Measurements from ENCODE around the gene DNMT3A. TPM values are rescaled to one million over a fixed set of nuclear protein-coding genes. Genes with fewer than 3 reads are reported as not detected.

Gene DNMT3A
- total and polyA plus RNA-seq, 3 donors from 2014 or later, result 15.5 to 36.3 (median 36.3) TPM

- Histone ChIP-seq H3K4me3 (no peak overlapping the region), H3K9me3 (no peaks in the 10 kb centered on the region), H3K27me3 (no peaks in the 10 kb centered on the region), H3K4me1 (peaks cover 6% of the 10 kb centered on the region), H3K27ac (no peak overlapping the region), H3K36me3 (ENCODE audit: low read depth, missing control alignments) (no peaks in the 10 kb centered on the region)
- intact Hi-C loops (cut with DNase I; ENCODE audit: low total_unique reads), result no loop called here
- 88 to 92% methylated on average over 27 of the region's 27 CpGs for WGBS, 2 donors
- no peak for DNase-seq
- no peak for TF ChIP-seq CTCF (IDR thresholded peaks at IDR 0.05)
- no peak for TF ChIP-seq POLR2A (IDR thresholded peaks at IDR 0.05)
Measured at GRCh38 chr2:25371253-25372241, 29.8 kb upstream of the DNMT3A start.

- Histone ChIP-seq H3K9me3 (no peaks in the 10 kb centered on the region), H3K4me1 (no peaks in the 10 kb centered on the region), H3K27me3 (no peaks in the 10 kb centered on the region), H3K36me3 (ENCODE audit: low read depth, missing control alignments) (no peaks in the 10 kb centered on the region), H3K4me3 (no peak overlapping the region), H3K27ac (no peak overlapping the region)
- DNase-seq, result no peak
- TF ChIP-seq CTCF (IDR thresholded peaks at IDR 0.05), result no peak
- TF ChIP-seq POLR2A (IDR thresholded peaks at IDR 0.05), result no peak
- intact Hi-C loops (cut with DNase I; ENCODE audit: low total_unique reads), result no loop called here
- 81 to 87% methylated on average over 5 of the region's 5 CpGs for WGBS, 2 donors
Measured at GRCh38 chr2:25369876-25370275, 28.2 kb upstream of the DNMT3A start.

- H3K9me3 ChIP-seq, result no peaks in the 10 kb centered on the region
- no peaks in the 10 kb centered on the region for H3K36me3 ChIP-seq (ENCODE audit: low read depth, missing control alignments)
- H3K4me3 ChIP-seq, result no peak overlapping the region
- intact Hi-C loops (cut with DNase I; ENCODE audit: low total_unique reads), result no loop called here
- TF ChIP-seq CTCF (IDR thresholded peaks at IDR 0.05) (no peak), POLR2A (IDR thresholded peaks at IDR 0.05) (no peak)
- no peaks in the 10 kb centered on the region for H3K27me3 ChIP-seq
- no peak overlapping the region for H3K27ac ChIP-seq
- H3K4me1 ChIP-seq, result no peaks in the 10 kb centered on the region
- WGBS, 2 donors, result 71 to 88% methylated on average over 4 of the region's 4 CpGs
- no peak for DNase-seq
Measured at GRCh38 chr2:25369439-25369838, 27.7 kb upstream of the DNMT3A start.

- WGBS, 2 donors, result 67 to 73% methylated on average over 4 of the region's 4 CpGs
- no peak for DNase-seq
- H3K27me3 ChIP-seq, result no peaks in the 10 kb centered on the region
- intact Hi-C loops (cut with DNase I; ENCODE audit: low total_unique reads), result no loop called here
- no peak overlapping the region for H3K27ac ChIP-seq
- no peaks in the 10 kb centered on the region for H3K9me3 ChIP-seq
- H3K4me3 ChIP-seq, result no peak overlapping the region
- H3K36me3 ChIP-seq (ENCODE audit: low read depth, missing control alignments), result no peaks in the 10 kb centered on the region
- no peaks in the 10 kb centered on the region for H3K4me1 ChIP-seq
- TF ChIP-seq CTCF (IDR thresholded peaks at IDR 0.05) (no peak), POLR2A (IDR thresholded peaks at IDR 0.05) (no peak)
Measured at GRCh38 chr2:25368660-25369059, 26.9 kb upstream of the DNMT3A start.

Data from testis (tissue), 3 donors.